ENCODE data around the gene SNCB. TPM values are rescaled to one million over a fixed set of nuclear protein-coding genes. Genes with fewer than 3 reads are reported as not detected.

SNCB gene
- total RNA-seq, 1 experiment from 2014 or later, result 6.8 TPM

- TF ChIP-seq ZNF281 (CRISPR knock-in tag; IDR thresholded peaks at IDR 0.05) (no peak), ATF6 (CRISPR knock-in tag; IDR thresholded peaks at IDR 0.05) (no peak), EMX1 (CRISPR knock-in tag; IDR thresholded peaks at IDR 0.05) (no peak), CREM (CRISPR knock-in tag; IDR thresholded peaks at IDR 0.05) (peak; percentile 45; the same call in 1 of the 2 replicates), TEAD1 (CRISPR knock-in tag; IDR thresholded peaks at IDR 0.05) (no peak), MYBL2 (CRISPR knock-in tag; IDR thresholded peaks at IDR 0.05) (peak; percentile 13; the same call in 1 of the 2 replicates), PRRX2 (CRISPR knock-in tag; IDR thresholded peaks at IDR 0.05) (no peak), E2F5 (CRISPR knock-in tag; IDR thresholded peaks at IDR 0.05) (peak; percentile 51), MAX (CRISPR knock-in tag; IDR thresholded peaks at IDR 0.05) (peak; percentile 42), SOX15 (CRISPR knock-in tag; IDR thresholded peaks at IDR 0.05) (no peak), HMGXB4 (CRISPR knock-in tag; IDR thresholded peaks at IDR 0.05) (peak; percentile 34; the same call in 1 of the 2 replicates), ZSCAN18 (CRISPR knock-in tag; IDR thresholded peaks at IDR 0.05) (no peak), NFATC4 (CRISPR knock-in tag; IDR thresholded peaks at IDR 0.05) (no peak), ATF1 (CRISPR knock-in tag; IDR thresholded peaks at IDR 0.05) (no peak), NR2C2 (CRISPR knock-in tag; IDR thresholded peaks at IDR 0.05) (no peak), KAT7 (CRISPR knock-in tag; IDR thresholded peaks at IDR 0.05; ENCODE audit: borderline replicate concordance) (no peak), ZNF121 (CRISPR knock-in tag; IDR thresholded peaks at IDR 0.05) (no peak), CTCF (IDR thresholded peaks at IDR 0.05) (no peak), ZNF416 (CRISPR knock-in tag; IDR thresholded peaks at IDR 0.05) (no peak), IRF1 (CRISPR knock-in tag; IDR thresholded peaks at IDR 0.05) (no peak), PREB (CRISPR knock-in tag; IDR thresholded peaks at IDR 0.05; ENCODE audit: borderline replicate concordance) (no peak)
Observed at GRCh38 chr5:176647030-176647842, 16.9 kb upstream of the SNCB start, which contains the start of gene TSPAN17 (continued).
